Karpas-422 (cell line): ENCODE measurements around the gene TMEM219. TPM values are rescaled to one million over a fixed set of nuclear protein-coding genes. Genes with fewer than 3 reads are reported as not detected.
"Not testable (repeated sequence)": the region's sequence is repeated elsewhere in the genome, so short reads cannot be mapped to it uniquely, and the experiment has no call there.

Source experiments
- DNase-seq: peaks from one replicate; pipeline ENCODE4 v3.0.0-alpha.2; 2015
- H2AFZ ChIP-seq: fragments of 200-600 bp; sonication (generic); 2 replicates; pipeline ENCODE4 v1.6.1; 2014; ENCODE audit warnings: antibody characterized with exemption, low read length, mixed read lengths
- H3K27ac ChIP-seq: fragments of 200-600 bp; sonication (generic); 2 replicates; pipeline ENCODE4 v1.5.1; 2014; ENCODE audit warnings: mild to moderate bottlenecking, low read length, moderate library complexity
- H3K27me3 ChIP-seq: fragments of 200-600 bp; sonication (generic); 2 replicates; pipeline ENCODE4 v1.6.1; 2014; ENCODE audit warnings: low read length, mixed read lengths
- H3K36me3 ChIP-seq: fragments of 200-600 bp; sonication (generic); 2 replicates; pipeline ENCODE4 v1.6.1; 2014; ENCODE audit warnings: low read length, mixed read lengths; ENCODE audit not compliant: insufficient read depth
- H3K4me1 ChIP-seq: fragments of 200-600 bp; sonication (generic); 2 replicates; pipeline ENCODE4 v1.6.1; 2014; ENCODE audit warnings: mild to moderate bottlenecking, low read length, mixed read lengths
- H3K4me2 ChIP-seq: fragments of 200-600 bp; sonication (generic); 2 replicates; pipeline ENCODE4 v1.6.1; 2014; ENCODE audit warnings: low read length, low read depth, mild to moderate bottlenecking; ENCODE audit not compliant: poor library complexity, severe bottlenecking
- H3K4me3 ChIP-seq: fragments of 200-600 bp; sonication (generic); 2 replicates; pipeline ENCODE4 v1.5.1; 2014; ENCODE audit warnings: mild to moderate bottlenecking, antibody characterized with exemption, low read length, mixed read lengths
- H3K79me2 ChIP-seq: fragments of 200-600 bp; sonication (generic); 2 replicates; pipeline ENCODE4 v1.6.1; 2014; ENCODE audit warnings: mild to moderate bottlenecking, low read length, mixed read lengths
- H3K9ac ChIP-seq: fragments of 200-600 bp; sonication (generic); 2 replicates; pipeline ENCODE4 v1.6.0; 2014; ENCODE audit warnings: low read length
- H3K9me2 ChIP-seq: fragments of 200-600 bp; sonication (generic), shearing (Covaris generic); replicated peaks from 2 replicates; pipeline ENCODE4 v1.6.0; 2014; ENCODE audit warnings: mild to moderate bottlenecking, low read length, moderate library complexity; ENCODE audit not compliant: insufficient read depth
- H3K9me3 ChIP-seq: fragments of 300-700, 200-600 bp; sonication (generic); 2 replicates; pipeline ENCODE4 v1.6.1; 2014; ENCODE audit warnings: low read length, mixed read lengths
- H4K20me1 ChIP-seq: fragments of 200-600 bp; sonication (generic); 2 replicates; pipeline ENCODE4 v1.6.1; 2014; ENCODE audit warnings: mild to moderate bottlenecking, antibody characterized with exemption, low read length, low read depth; ENCODE audit not compliant: insufficient read depth
- total RNA-seq: library from RNA; depleted of rRNA; stranded (reverse); fragments of >200 nt; shearing (Covaris generic); gene quantifications from 2 replicates; pipeline ENCODE4 v1.2.3, GENCODE V29; 2014; ENCODE audit warnings: low replicate concordance

The TMEM219 gene
- total RNA-seq, 1 experiment from 2014 or later, result 120 TPM

DNA sequence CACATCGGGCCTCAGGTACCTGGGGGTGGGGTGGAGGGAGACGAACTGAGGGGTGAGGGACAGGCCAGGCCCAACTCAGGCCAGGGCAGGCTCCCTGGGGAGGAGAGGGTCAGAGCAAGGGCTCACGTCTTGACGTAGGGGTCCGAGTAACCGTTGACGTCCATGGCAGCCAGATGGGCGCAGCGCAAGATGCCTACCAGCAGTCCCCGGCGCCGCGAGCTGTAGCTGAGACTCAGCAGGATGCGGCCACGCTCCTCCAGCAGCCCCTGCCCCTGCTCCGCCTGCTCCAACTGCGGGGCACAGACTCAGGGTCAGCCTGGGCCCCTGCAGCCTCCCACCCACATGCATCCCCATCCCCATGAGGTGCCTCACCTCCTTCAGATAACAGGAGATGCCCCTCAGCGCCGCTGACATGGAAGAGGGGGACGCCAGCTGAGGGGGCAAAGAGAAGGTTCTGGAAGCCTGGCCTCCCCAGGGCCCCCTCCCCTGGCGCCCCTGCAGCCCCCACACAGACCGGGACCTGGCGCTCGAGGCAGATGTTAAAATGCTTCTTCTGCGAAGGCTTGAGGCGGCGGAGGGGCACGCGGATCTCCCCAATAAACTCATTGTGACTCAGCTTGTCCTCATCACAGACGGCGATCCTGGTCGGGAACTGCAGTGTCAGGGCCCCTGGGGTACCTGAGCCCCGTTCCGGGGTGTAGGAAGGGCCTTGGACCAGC is 44.9 kb downstream of the TMEM219 start:
- no peaks in the 10 kb centered on the region for H3K27me3 ChIP-seq
- 0 out of 2 replicates have a peak, but pooled peaks cover 10% of the 10 kb centered on the region for H4K20me1 ChIP-seq
- no peaks in the 10 kb centered on the region for H3K79me2 ChIP-seq
- H3K9me2 ChIP-seq, result no peaks in the 10 kb centered on the region
- H3K4me1 ChIP-seq, result peaks cover 25% of the 10 kb centered on the region
- H3K4me2 ChIP-seq, result no peak overlapping the region
- H3K4me3 ChIP-seq, result no peak overlapping the region
- H2AFZ ChIP-seq, result no peak overlapping the region
- H3K36me3 ChIP-seq, result no peaks in the 10 kb centered on the region
- no peak for DNase-seq
- H3K9ac ChIP-seq, result no peak overlapping the region
- H3K9me3 ChIP-seq, result no peaks in the 10 kb centered on the region
- H3K27ac ChIP-seq, result no peak overlapping the region

DNA sequence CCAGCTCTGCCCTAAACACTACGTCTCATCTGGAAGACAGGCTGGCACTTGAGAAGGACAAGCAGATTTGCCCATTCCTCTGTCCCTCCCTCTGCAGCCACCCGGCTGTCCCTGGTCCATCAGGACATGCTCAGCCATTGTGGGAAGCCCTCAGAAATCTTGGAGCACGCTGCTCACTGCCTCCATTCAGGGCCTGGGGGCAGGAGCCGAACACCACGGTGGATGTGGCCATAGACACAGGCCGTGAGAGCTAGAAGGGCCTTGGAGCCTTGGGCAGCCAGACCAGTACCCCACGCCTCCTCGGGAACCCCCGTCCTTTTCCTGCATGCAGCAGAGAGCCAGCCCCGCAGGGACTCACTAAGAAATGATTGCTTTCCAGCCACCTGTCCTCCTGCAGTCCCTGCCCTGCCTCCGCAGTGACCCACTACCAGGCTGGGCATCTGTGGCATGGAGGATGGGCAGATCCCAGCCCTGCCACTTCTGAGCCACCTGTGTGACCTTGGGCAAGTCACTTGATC is 45.6 kb downstream of the TMEM219 start:
- Histone ChIP-seq H3K4me1 (peaks cover 25% of the 10 kb centered on the region), H3K9ac (no peak overlapping the region), H3K4me2 (no peak overlapping the region), H3K36me3 (no peaks in the 10 kb centered on the region), H3K9me2 (no peaks in the 10 kb centered on the region), H3K79me2 (no peaks in the 10 kb centered on the region), H3K27me3 (no peaks in the 10 kb centered on the region), H2AFZ (no peak overlapping the region), H3K27ac (no peak overlapping the region), H3K9me3 (no peaks in the 10 kb centered on the region), H3K4me3 (no peak overlapping the region), H4K20me1 (0 out of 2 replicates have a peak, but pooled peaks cover 10% of the 10 kb centered on the region)
- no peak for DNase-seq

DNA sequence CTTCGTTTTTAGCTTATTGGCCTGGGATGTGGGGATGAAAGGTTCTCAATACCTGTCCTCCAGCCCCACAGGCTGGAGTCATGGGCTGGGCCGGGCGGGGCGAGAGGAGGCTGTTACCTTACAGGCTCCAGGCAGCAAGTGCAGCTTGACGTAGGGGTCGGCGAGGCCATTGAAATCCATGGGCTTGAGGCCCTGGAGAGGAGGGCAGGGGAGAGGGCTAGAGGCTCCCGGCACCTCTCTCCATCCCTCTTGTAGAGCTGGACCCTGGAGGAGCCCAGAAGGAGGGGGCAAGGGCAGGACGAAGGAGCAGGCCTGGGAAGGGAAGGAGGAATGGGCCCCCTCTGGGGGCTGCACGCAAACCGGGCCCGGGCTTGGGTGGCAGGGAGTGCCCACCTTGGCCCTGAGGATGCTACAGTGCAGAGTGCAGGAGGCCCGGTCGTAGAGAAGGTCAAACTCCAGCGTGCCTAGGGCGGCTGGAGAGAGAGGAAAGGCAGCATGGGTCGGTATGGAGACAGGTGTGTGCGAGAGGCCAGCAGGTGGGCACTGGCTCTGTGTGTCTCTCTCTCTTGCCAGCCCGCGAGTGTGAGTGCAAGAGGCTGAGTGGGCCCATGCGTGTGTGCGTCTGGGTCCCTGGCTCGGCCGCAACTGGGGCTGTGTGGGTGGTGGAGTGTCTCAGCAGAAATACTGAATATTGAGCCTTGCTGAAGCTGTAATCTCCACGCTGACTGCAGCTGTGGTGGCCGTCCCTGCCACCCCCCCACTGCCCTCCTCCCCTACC is 47.4 kb downstream of the TMEM219 start:
- no peaks in the 10 kb centered on the region for H3K9me2 ChIP-seq
- H3K9ac ChIP-seq, result no peak overlapping the region
- no peak for DNase-seq

DNA sequence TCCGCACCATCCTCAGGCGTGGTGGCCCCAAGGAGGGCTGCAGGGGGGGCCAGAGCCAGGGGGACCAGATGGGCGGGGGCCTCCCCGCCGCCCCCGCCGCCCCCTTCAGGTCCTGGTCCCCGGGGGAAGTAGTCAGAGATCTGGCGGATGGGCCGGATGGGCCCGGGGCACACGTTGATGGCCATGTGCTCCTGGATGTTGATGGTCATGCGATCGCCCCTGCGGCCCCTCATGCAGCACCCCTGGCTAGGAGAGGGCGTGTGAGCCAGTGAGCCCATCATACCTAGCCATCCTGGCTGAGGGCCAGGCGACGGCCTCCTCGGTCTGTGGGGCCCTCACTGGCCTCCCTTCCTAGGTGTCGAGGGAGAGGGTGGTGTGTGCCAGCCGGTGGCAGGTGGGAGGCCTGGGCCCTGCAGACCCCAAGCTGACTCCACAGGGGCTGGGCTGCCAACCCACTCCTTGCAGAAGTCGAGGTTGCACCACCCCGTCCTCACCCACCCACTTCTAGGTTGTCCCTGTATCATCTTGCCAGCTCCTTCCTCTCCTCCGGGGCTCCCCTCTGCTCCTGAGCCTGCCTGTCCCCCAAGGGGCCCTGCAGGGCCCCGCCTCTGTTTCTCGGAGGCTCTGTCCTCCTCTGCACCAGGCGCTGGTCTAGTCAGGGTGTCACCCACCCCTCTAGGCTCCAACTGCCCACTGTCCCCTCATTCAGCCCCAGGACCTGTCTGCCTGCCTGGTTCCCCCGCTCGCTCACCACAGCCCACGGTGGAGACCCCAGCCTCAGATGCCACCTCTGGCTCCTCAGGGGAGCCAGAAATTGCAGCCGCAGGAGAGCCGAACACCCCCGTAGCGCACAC is 48.3 kb downstream of the TMEM219 start:
- DNase-seq, result no peak
- no peak overlapping the region for H3K9ac ChIP-seq
- no peak overlapping the region for H3K27ac ChIP-seq
- no peaks in the 10 kb centered on the region for H3K79me2 ChIP-seq
- peak overlapping the region; percentile 48; the same call in 1 of the 2 replicates for H3K4me3 ChIP-seq
- 0 out of 2 replicates have a peak, but pooled peaks cover 5% of the 10 kb centered on the region for H4K20me1 ChIP-seq
- peaks cover 14% of the 10 kb centered on the region for H3K4me1 ChIP-seq
- H3K9me2 ChIP-seq, result no peaks in the 10 kb centered on the region
- H3K9me3 ChIP-seq, result no peaks in the 10 kb centered on the region
- no peak overlapping the region for H2AFZ ChIP-seq
- no peaks in the 10 kb centered on the region for H3K27me3 ChIP-seq
- H3K4me2 ChIP-seq, result peak overlapping the region; percentile 47
- H3K36me3 ChIP-seq, result no peaks in the 10 kb centered on the region

More for the DNA sequence above, 47.4 kb downstream of the TMEM219 start:
- Histone ChIP-seq H4K20me1 (0 out of 2 replicates have a peak, but pooled peaks cover 5% of the 10 kb centered on the region), H2AFZ (no peak overlapping the region), H3K79me2 (no peaks in the 10 kb centered on the region), H3K27ac (no peak overlapping the region), H3K36me3 (no peaks in the 10 kb centered on the region), H3K4me2 (no peak overlapping the region), H3K27me3 (no peaks in the 10 kb centered on the region), H3K4me1 (peaks cover 22% of the 10 kb centered on the region), H3K4me3 (no peak overlapping the region), H3K9me3 (no peaks in the 10 kb centered on the region)

DNA sequence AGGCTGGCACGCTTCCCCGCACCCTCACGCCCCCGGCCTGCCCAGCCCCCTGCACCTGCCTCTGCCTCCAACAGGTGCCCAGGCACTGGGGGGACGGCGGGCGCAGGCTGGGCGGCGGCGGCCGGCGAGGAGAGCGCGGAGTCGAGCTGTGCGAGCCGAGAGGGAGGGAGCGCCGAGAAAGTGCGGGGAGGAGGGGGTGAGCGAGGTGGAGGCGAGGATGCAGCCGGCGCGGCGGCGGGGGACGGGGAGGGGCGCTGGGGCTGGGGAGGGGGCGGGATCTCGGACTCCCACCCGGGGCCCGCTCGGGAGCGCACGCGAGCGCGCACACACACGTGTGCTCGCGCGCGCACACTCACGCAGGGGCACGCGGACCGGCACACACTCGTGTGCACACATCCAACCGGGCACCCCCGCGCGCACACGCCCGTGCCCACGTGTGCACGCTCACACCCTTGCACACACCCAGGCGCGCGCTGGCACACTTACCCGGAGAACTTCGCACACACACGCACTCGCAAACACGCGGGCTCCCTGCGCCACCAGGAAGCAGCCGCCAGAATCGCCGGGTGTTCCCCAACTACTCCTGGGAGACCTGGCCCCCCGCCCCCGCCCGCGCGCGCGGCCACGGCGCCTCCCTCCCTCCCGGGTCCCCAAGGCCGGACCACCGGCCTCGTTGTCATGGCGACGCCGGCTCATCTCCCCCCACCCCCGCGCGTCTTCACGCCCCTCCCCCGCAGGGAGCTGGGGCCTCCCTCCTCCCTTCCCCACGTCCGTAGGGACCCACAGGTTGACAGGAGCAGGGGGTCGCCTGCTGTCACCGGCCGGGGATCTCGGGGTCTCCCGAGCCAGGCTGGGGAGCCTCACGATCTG is 49.2 kb downstream of the TMEM219 start, which contains the start of gene DOC2A:
TSS of gene DOC2A (minus strand) at position 184 of the 870 bp plus-strand sequence. CDS start 805 bp downstream, outside the sequence.
- H3K9ac ChIP-seq, result 0 out of 2 replicates have a peak within 1 kb of the TSS, but pooled peaks have one; percentile 30
- H3K4me1 ChIP-seq, result peaks cover 6% of the 10 kb centered on the region
- H3K27me3 ChIP-seq, result no peaks in the 10 kb centered on the region
- H3K4me3 ChIP-seq, result peak within 1 kb of the TSS; percentile 48; the same call in 1 of the 2 replicates
- no peaks in the 10 kb centered on the region for H4K20me1 ChIP-seq
- no peak within 1 kb of the TSS for H2AFZ ChIP-seq
- no peaks in the 10 kb centered on the region for H3K9me2 ChIP-seq
- no peak within 1 kb of the TSS for H3K27ac ChIP-seq
- H3K9me3 ChIP-seq, result no peaks in the 10 kb centered on the region
- DNase-seq, result no peak
- H3K4me2 ChIP-seq, result peak within 1 kb of the TSS; percentile 47
- no peaks in the 10 kb centered on the region for H3K36me3 ChIP-seq
- H3K79me2 ChIP-seq, result no peaks in the 10 kb centered on the region

DNA sequence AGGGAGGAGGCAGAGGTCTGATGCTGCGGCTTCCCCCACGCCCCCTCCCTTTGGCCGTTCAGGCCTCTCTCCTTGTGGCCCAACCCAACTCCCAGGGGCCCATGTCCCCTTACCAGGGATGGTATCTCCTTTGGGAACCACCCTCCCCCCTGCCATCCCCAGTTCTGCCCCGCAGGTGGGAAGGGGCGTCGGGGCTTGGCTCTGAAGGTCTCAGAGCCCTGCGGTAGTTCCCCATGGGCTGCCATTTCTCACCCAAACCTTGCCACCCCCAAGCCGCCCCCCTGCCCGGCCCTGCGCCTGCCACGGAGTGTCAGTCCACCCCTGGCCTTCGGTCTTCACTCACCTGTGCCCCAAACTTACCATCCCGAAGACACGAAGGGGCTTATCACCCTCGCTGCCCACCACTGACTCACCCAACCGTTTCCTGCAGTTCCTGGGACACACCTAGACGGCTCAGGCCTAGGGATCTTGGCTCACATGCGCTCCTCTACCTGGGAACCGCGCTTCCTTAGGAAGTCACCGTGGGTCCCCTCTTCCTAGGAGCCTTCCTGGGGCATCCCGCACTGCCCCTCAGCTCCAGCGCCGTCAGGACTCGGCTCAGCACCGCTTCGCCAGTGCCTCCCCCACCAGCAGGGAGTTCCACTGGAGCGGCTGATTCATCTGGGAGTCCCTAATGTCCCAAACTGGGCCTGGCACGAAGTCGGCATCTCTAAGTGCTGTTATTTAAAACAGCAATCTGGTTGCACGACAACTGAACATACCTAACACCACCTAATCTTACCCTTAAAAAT is 50.0 kb downstream of the TMEM219 start:
- Histone ChIP-seq H3K79me2 (no peaks in the 10 kb centered on the region), H3K4me2 (no peak overlapping the region), H3K4me3 (no peak overlapping the region; the same call in 1 of the 2 replicates), H2AFZ (no peak overlapping the region), H3K27ac (no peak overlapping the region), H3K27me3 (no peaks in the 10 kb centered on the region), H3K4me1 (peaks cover 6% of the 10 kb centered on the region), H4K20me1 (no peaks in the 10 kb centered on the region), H3K36me3 (no peaks in the 10 kb centered on the region), H3K9me2 (no peaks in the 10 kb centered on the region), H3K9me3 (no peaks in the 10 kb centered on the region), H3K9ac (0 out of 2 replicates have a peak overlapping the region, but pooled peaks have one; percentile 30)
- DNase-seq, result no peak

DNA sequence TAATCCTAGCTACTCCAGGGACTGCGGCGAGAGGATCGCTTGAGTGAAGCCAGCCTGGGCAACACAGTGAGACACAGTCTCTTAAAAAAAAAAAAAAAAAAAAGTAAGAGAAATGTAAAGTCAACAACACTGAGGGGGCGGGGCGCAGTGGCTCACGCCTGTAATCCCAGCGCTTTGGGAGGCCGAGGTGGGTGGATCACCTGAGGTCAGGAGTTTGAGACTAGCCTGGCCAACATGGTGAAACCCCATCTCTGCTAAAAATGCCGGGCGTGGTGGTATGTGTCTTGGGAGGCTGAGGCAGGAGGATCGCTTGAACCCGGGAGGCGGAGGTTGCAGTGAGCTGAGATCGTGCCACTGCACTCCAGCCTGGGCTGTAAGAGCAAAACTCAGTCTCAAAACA is 50.7 kb downstream of the TMEM219 start:
- H4K20me1 ChIP-seq, H3K4me1 ChIP-seq, H3K79me2 ChIP-seq, H3K4me3 ChIP-seq, H3K9ac ChIP-seq, H3K4me2 ChIP-seq, H2AFZ ChIP-seq, DNase-seq, H3K27me3 ChIP-seq, H3K36me3 ChIP-seq, H3K27ac ChIP-seq, H3K9me2 ChIP-seq, H3K9me3 ChIP-seq: not testable (repeated sequence)
